ACC112 (cell line): ENCODE measurements around the gene WTIP.
"Not testable (repeated sequence)": the region's sequence is repeated elsewhere in the genome, so short reads cannot be mapped to it uniquely, and the experiment has no call there.

Experiments used
- H2AFZ ChIP-seq: fragments of 200-600 bp; sonication (generic); one replicate; pipeline ENCODE4 v1.6.0; 2017; ENCODE audit warnings: antibody characterized with exemption, low read length; ENCODE audit not compliant: unreplicated experiment
- H3K27ac ChIP-seq: fragments of 200-600 bp; sonication (generic); 2 replicates; pipeline ENCODE4 v1.5.1; 2014; ENCODE audit warnings: low read depth, mild to moderate bottlenecking, antibody characterized with exemption, low read length, moderate library complexity
- H3K27me3 ChIP-seq: fragments of 200-600 bp; sonication (generic); 2 replicates; pipeline ENCODE4 v1.6.1; 2014; ENCODE audit warnings: mild to moderate bottlenecking, antibody characterized with exemption, low read length, moderate library complexity, mixed read lengths; ENCODE audit not compliant: insufficient read depth
- H3K36me3 ChIP-seq: fragments of 200-600 bp; sonication (generic); 2 replicates; pipeline ENCODE4 v1.6.1; 2016; ENCODE audit warnings: mild to moderate bottlenecking, antibody characterized with exemption, low read length, moderate library complexity, mixed read lengths; ENCODE audit not compliant: insufficient read depth
- H3K4me1 ChIP-seq: fragments of 200-600 bp; sonication (generic); one replicate; pipeline ENCODE4 v1.6.1; 2016; ENCODE audit warnings: low read length, mixed read lengths; ENCODE audit not compliant: insufficient read depth, unreplicated experiment, control insufficient read depth
- H3K4me3 ChIP-seq: fragments of 200-600 bp; sonication (generic); 2 replicates; pipeline ENCODE4 v1.5.1; 2014; ENCODE audit warnings: mild to moderate bottlenecking, low read depth, low read length
- H3K79me2 ChIP-seq: fragments of 200-600 bp; sonication (generic); one replicate; pipeline ENCODE4 v1.6.0; 2016; ENCODE audit warnings: low read length; ENCODE audit not compliant: control insufficient read depth, unreplicated experiment, insufficient read depth

WTIP gene

DNA sequence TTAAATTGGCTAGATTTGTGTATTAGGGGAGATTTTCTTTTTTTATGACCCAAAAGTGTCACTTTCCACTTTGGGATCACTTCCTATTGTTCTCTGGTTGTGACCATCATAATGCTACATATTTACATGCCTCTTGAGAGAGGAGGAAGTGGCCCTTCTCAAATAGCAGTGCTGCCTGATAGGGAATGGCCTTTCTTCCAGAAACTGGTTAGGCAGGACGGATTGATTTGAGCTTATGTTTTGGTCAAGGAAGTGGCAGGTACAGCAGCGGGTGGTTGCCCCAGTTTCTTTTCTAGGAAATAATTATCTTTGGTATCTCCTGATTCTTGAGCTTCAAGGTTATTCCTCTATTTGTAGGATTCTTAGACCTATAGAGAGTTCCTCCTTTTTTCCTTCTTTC lies 21.9 kb upstream of the WTIP start:
- H2AFZ ChIP-seq = no peak overlapping the region
- no peak overlapping the region for H3K4me3 ChIP-seq
- no peaks in the 10 kb centered on the region for H3K27me3 ChIP-seq
- no peak overlapping the region for H3K27ac ChIP-seq
- H3K4me1 ChIP-seq = no peaks in the 10 kb centered on the region
- peaks cover 19% of the 10 kb centered on the region; the same call in 1 of the 2 replicates for H3K36me3 ChIP-seq
- H3K79me2 ChIP-seq = peaks cover 33% of the 10 kb centered on the region

DNA sequence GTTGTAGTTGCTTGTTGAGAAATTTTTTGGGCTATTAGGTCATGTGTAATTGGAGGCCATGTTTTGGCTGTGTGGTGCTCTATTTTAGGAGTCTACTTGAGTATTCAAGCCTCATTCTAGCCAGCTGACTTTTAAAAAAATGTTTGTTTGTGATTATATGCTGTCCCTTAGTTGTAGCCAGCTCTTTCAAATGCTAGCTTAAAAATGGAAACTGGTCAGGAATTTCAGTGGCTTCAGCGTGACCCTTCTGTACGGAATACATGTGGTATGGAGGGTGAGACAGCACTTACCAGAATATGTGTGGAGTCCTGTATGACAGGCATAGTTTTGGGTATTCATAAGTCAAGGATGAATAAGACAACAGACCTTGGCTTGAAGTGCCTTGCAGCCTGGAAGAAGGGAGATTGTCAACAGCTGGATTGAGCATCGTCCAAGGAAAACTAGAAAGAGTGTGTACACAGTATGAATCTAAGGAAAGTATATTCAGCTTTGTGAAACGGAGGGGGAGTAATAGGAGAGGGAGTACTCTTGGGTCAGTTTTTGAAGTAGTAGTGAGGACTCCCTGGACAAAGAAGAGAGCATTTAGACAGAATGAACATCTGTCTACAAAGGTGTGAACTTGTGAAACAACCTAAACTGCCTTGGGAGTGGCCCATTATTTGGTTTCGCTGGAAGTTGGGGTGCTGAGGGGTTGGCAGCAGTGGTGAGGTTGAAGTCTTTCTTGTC lies 20.0 kb upstream of the WTIP start:
- peaks cover 26% of the 10 kb centered on the region for H3K79me2 ChIP-seq
- H3K36me3 ChIP-seq = peaks cover 18% of the 10 kb centered on the region; the same call in 1 of the 2 replicates
- no peaks in the 10 kb centered on the region for H3K4me1 ChIP-seq
- no peak overlapping the region for H3K4me3 ChIP-seq
- H3K27ac ChIP-seq = no peak overlapping the region
- no peak overlapping the region for H2AFZ ChIP-seq
- no peaks in the 10 kb centered on the region for H3K27me3 ChIP-seq

DNA sequence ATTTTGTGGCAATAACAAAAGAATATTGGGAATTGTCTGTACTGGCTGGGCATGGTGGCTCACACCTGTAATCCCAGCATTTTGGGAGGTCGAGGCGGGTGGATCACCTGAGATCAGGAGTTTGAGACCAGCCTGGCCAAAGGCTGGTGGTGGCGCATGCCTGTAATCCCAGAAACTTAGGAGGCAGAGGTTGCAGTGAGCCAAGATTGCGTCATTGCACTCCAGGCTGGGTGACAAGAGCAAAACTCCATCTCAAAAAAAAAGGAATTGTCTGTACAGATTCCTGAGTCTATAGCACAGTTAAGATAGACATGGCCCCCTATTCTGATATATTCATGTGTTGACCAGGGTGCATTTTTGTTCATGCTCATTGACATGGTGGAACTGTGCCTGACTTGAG lies 16.8 kb upstream of the WTIP start:
- Histone ChIP-seq H3K36me3 (peaks cover 18% of the 10 kb centered on the region; the same call in 1 of the 2 replicates), H3K79me2 (peaks cover 15% of the 10 kb centered on the region)
- not testable (repeated sequence) for H3K4me3 ChIP-seq, H2AFZ ChIP-seq, H3K27ac ChIP-seq, H3K27me3 ChIP-seq, H3K4me1 ChIP-seq

DNA sequence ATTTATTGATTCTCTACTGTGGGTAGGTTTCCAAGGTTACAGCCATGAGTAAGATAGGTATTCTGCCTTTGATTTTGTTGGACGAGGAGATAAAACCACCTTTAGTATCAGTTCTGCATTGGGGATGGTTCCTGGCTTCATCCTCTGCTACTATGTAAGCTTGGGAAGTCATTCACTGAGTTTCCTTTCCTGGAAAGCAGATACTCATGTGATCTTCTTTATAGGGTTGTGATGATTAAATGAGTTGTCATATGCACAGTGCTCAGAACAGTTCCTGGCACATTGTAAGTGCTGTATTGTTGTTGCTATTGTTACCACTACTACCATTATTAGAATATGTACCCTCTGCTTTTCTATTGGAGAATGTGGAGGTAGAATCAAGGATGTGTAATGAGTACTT lies 13.1 kb upstream of the WTIP start:
- no peaks in the 10 kb centered on the region for H3K4me1 ChIP-seq
- no peaks in the 10 kb centered on the region for H3K27me3 ChIP-seq
- no peak overlapping the region for H3K27ac ChIP-seq
- H2AFZ ChIP-seq = no peak overlapping the region
- no peak overlapping the region for H3K4me3 ChIP-seq
- H3K79me2 ChIP-seq = peaks cover 3% of the 10 kb centered on the region
- 0 out of 2 replicates have a peak, but pooled peaks cover 7% of the 10 kb centered on the region for H3K36me3 ChIP-seq

DNA sequence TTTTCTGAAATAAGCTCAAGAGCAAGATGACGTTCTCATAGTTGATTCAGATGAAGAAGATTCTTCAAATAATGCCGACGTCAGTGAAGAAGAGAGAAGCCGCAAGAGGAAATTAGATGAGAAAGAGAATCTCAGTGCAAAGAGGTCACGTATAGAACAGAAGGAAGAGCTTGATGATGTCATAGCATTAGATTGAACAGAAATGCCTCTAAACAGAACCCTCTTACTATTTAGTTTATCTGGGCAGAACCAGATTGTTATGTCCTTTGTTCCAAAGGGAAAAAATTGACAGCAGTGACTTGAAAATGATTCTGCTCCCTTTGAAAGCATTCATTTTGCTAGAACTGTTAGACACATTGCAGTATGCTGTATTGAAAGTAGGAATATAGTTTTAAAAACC lies 12.5 kb upstream of the WTIP start:
- not testable (repeated sequence) for H3K4me1 ChIP-seq, H3K27ac ChIP-seq, H3K27me3 ChIP-seq, H3K4me3 ChIP-seq, H3K36me3 ChIP-seq, H2AFZ ChIP-seq, H3K79me2 ChIP-seq

DNA sequence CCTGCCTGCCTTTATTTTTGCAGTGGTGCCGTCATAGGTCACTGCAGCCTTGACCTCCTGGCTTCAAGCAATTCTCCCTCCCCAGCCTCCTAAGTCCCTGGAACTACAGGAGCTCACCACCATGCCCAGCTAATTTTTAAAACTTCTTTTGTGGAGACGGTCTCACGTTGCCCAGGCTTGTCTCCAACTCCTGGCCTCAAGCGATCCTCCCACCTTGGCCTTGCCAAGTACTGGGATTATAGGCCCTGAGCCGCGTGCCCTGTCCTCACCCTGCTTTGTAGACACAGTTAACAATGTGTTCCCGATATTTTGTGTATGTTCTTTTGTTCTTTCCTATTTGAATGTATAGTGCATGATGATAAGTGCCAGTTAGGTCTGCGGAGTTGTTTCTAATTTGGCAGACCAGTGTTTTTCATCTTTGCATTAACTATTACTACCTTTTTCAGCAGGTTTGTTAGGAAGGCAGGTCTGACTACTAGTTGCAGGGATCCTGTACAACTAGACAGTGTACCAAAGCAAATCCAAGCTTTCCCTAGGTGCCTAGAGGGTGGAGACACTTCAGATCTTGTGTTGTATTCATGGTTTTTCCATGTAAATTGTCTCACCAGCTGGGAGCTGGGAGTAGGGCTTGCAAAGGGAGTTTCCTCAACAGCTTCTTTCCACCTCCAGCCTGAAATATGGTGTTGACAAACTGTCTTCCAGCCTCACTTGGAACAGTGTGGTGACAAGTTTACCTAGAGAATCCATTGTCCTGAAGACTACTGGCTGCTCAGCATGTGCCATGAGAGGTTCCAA lies 9.5 kb upstream of the WTIP start:
- H3K4me1 ChIP-seq = peaks cover 14% of the 10 kb centered on the region
- H3K4me3 ChIP-seq = no peak overlapping the region
- H3K27me3 ChIP-seq = no peaks in the 10 kb centered on the region
- no peaks in the 10 kb centered on the region for H3K36me3 ChIP-seq
- no peak overlapping the region for H3K27ac ChIP-seq
- no peak overlapping the region for H2AFZ ChIP-seq
- H3K79me2 ChIP-seq = no peaks in the 10 kb centered on the region

DNA sequence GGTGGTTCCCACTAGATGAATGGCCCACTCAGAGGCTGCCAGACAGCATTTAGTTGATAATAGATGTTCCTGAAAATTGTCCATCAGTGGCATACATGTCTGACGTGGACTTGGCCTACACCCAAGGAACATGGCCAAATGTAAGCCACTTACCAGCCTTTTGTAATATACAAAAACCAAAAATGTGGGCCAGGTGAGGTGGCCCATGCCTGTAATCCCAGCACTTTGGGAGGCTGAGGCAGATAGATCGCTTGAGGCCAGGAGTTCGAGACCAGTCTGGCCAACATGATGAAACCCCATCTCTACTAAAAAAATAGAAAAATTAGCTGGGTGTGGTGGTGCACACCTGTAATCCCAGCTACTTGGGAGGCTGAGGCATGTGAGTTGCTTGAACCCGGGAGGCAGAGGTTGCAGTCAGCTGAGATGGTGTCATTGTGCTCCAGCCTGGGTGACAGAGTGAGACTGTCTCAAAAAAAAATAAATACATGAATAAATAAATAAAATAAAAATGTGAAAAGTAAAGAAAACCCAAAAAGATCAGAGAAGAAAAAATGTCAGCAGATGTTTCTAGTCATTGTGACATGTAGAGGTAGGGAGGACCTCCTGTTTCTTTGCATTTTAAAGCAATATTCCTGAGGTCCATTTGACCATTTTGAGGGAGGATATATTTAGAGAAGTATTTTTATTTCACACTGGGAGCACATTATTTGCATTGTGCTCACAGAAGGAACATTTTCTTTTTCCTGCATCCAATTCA lies 7.1 kb upstream of the WTIP start:
- Histone ChIP-seq H3K4me1 (peaks cover 14% of the 10 kb centered on the region), H3K36me3 (no peaks in the 10 kb centered on the region), H3K79me2 (no peaks in the 10 kb centered on the region), H3K4me3 (no peak overlapping the region), H3K27ac (peak overlapping the region; percentile 29), H2AFZ (no peak overlapping the region), H3K27me3 (no peaks in the 10 kb centered on the region)

DNA sequence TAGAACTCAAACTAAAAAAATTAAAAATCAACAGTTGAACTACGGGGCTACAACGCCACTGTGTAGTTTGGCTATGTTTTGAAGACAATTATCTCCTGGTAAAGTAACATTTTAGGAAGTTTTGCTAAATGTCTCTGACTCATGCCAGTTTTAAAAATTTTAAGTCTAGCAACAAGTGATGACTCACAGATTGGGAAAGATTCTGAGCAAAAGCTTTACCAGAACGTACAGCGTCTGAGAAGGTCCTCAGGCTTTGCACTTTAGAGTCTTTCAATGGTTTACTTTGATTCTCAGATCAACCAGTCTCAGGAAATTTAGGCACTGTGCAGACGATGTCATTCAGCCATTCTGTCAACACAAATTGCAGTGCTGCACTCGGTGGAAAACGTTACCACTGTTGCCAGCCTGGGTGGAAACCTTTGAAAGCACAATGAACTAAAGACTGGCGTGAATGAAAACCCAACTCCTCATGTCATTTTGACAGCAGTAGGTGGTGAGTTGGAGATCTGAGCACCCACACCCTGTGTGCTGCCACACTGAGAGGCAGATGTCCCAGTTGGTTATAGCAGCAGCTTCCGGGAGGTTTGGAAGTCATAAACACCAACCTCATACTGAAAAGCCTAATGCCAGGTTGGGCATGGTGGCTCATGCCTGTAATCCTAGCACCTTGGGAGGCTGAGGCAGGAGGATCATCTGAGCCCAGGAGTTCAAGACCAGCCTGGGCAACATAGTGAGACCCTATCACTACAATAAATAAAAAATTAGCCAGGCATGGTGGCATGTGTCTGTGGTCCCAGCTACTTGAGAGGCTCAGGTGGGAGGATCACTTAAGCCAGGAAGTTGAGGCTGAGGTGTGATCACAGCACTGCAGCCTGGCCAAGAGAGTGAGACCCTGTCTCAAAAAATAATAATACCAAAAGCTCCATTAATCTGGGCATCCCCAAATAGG lies 6.3 kb upstream of the WTIP start:
- no peak overlapping the region for H3K4me3 ChIP-seq
- H3K27ac ChIP-seq = peak overlapping the region; percentile 48
- no peaks in the 10 kb centered on the region for H3K27me3 ChIP-seq
- H3K4me1 ChIP-seq = peaks cover 14% of the 10 kb centered on the region
- H2AFZ ChIP-seq = no peak overlapping the region
- H3K79me2 ChIP-seq = no peaks in the 10 kb centered on the region
- no peaks in the 10 kb centered on the region for H3K36me3 ChIP-seq

DNA sequence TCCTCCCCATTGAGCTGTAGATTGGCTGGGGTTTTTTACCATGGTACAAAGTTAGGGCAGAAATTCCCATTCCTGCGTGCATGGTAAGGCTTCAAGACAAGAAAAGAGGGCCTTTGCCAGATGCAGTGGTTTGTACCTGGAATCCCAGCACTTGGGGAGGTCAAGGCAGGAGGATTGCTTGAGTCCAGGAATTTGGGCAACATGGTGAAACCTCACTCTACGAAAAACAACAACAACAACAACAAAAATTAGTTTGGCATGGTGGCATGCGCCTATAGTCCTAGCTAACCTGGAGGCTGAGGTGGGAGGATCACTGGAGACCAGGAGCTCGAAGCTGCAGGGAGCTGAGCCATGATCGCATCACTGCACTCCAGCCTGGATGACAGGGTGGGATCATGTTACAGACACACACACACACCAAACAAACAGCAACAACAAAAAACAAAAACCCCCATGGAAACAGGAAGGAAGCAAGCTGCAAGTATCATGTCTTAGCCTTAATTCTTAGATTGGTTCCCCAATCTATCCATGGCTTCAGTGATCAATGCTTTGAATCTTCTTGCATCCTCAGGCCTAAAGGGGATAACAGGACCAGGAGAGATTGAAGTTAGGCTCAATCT lies 5.5 kb upstream of the WTIP start:
- Histone ChIP-seq H3K4me3 (no peak overlapping the region), H3K36me3 (no peaks in the 10 kb centered on the region), H3K27ac (no peak overlapping the region), H3K79me2 (no peaks in the 10 kb centered on the region), H2AFZ (no peak overlapping the region), H3K27me3 (no peaks in the 10 kb centered on the region), H3K4me1 (peaks cover 14% of the 10 kb centered on the region)
